Left ventricle myocardium superior (tissue), 1 donor: Measurements from ENCODE around the gene SSH2. TPM values are rescaled to one million over a fixed set of nuclear protein-coding genes. Genes with fewer than 3 reads are reported as not detected.
"Not testable (repeated sequence)": the region's sequence is repeated elsewhere in the genome, so short reads cannot be mapped to it uniquely, and the experiment has no call there.

Experiments
- ATAC-seq: fragments of 200-7000 bp; cut with Tn5 transposase; one replicate; pipeline ENCODE4 v1.9.1; 2020; ENCODE audit warnings: mild to moderate bottlenecking, moderate library complexity
- DNase-seq: peaks from one replicate; pipeline ENCODE4 v3.0.0-alpha.2; 2020
- intact Hi-C: fragments of 100-400 bp; cut with micrococcal nuclease; formaldehyde crosslinking; loops from one replicate; pipeline ENCODE4 v1.11.0; 2022
- total RNA-seq: library from RNA; stranded (reverse); fragmentation: NEBNext Ultra II Directional; extraction: Animal tissue kit (Norgen Biotek cat#: 25700); gene quantifications from one replicate; pipeline ENCODE4 v1.2.1, GENCODE V29; 2021
- donor health status: DM: no; HTN: yes; CAD: no; lungs with severe emphysema.

SSH2 gene
- total RNA-seq, 1 donor from 2014 or later: 36.8 TPM

DNA sequence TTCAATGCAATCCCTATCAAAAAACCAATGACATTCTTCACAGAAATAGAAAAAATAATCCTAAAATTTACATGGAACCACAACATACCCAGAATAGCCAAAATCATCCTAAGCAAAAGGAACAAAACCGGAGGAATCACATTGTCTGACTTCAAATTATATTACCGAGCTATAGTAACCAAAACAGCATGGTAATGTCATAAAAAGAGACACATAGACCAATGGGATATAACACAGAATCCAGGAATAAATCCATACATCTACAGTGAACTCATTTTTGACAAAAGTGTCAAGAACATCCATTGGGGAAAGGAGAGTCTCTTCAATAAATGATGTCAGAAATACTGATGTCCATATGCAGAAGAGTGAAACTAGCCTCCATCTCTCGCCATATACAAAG, 201.5 kb downstream of the SSH2 start:
- intact Hi-C loops: no loop called here
- ATAC-seq (no peak), DNase-seq (no peak)

DNA sequence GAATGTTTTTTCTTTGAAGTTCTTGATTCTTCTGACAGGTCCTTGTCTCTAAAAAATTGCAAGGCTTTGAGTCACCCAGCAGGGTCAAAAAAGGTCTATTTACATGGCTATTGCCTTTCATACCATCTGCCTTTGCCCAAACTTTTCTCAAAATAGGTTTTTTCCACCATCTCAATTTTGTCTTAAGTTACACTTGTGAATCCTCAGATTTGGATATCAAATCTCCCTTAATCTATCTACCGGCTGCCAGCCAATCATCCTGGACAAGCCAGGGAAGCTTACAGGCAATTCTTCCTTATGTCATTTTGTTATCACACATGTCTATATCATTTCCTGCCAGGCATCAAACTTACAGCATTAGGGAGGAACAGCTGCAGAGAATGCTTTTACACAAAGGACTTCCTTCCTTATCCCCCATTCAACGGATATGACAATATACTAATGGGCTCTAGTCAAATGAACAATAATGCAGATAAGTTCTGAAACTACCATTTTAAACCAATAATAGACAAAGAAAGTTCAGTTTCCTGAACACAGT, 203.2 kb downstream of the SSH2 start:
- intact Hi-C loops: no loop called here
- no peak for DNase-seq
- ATAC-seq: peak; percentile 8

DNA sequence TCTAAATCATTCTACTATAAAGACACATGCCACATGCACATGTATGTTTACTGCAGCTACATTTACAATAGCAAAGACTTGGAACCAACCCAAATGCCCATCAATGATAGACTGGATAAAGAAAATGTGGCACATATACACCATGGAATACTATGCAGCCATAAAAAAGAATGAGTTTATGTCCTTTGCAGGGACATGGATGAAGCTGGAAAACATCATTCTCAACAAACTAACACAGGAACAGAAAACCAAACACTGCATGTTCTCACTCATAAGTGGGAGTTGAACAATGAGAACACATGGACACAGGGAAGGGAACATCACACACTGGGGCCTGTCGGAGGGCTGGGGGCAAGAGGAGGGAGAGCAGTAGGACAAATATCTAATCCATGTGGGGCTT, 204.6 kb downstream of the SSH2 start:
- ATAC-seq, intact Hi-C loops: not testable (repeated sequence)

DNA sequence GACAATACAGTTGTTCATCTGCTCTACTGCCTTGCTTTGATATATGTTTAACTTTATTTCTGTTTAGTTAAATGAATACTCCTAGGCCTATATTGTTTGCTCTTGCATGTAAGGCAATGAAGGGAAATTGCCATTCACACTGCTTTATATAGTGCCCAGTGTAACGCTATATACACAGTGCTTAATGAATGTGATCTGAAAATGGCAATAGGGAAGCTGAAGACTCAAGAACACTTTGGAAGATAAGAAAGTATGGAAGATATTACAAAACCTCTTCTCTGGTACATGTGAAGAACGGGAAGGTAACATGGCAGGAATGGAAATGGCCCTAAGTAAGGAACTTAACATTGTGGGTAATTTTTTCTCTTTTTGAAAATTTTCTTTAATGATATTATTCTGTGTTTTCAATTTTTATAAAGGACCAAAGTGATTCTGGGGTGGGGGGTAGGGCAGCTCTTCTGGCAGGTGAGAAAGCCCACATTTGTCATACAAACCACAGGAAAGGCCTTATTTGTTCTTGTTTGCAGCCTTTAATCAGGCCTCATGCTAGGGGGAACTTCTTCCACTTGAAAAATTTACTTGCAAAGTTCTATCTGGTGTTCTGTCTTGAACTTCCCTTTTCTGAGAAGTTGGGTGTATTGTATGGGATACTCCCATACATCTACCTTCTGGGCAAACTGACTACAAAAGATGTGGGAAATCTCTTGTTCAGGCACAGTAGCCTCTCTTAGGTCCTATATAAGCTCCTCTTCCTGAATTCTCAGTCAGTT, 206.6 kb downstream of the SSH2 start:
- no peak for DNase-seq
- intact Hi-C loops: no loop called here
- ATAC-seq: peak; percentile 4

More for the DNA sequence above, 204.6 kb downstream of the SSH2 start:
- DNase-seq: not testable (repeated sequence)

DNA sequence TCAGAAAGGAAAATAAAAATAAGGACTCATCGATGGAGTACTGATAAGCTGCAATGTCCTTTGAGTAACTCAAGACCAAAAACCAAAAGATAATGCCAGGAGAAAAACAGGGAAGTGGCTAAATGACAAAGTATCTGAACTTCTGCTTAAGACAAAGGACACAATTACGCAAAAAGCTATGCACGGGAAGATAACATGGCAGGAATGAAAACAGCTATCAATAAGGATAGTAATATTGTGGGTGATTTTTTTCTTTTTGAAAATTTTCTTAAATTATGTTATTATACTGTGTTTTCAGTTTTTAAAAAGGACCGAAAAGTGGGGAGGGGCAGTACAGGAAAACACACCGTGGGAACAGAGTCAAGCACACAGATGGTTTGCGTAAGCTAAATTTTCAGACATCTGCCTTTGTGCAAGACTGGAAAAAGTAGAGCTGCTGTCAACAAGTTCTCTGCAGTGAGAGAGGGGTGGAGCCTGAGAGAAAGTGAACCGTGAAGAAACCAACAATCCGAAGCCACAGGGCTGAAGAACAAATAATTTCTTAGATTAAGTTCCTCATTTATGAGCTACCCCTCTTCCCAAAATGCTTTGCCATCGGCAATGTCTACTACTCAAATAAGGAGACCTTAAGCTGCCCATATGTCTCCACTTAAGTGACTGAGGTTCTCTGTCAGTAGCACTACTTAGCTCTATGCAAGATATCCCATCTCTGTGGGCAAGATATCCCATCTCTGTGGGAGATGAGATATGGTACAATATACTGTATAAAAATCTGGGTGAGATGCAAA, 207.4 kb downstream of the SSH2 start:
- intact Hi-C loops: no loop called here
- ATAC-seq (peak; percentile 92), DNase-seq (no peak)

DNA sequence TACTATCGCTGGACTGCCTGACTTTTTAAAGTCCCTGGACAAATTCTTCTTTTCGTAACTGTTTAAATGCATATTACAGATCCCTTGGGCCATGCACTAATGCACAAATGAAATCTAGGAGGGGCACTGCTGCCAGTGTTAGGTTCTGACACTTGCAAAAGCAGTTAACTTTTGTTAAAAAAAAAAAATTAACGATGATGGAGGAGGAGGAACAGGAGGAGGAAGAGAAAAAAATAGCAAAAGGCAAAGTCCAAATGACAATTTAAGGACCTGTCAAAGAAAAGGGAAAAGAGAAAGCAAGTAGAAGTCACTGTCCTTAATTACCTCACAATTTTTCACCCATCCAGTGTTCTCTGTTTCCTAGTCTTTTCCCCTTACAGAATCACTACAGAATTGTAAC, 209.5 kb downstream of the SSH2 start:
- no peak for ATAC-seq
- intact Hi-C loops: no loop called here
- no peak for DNase-seq

DNA sequence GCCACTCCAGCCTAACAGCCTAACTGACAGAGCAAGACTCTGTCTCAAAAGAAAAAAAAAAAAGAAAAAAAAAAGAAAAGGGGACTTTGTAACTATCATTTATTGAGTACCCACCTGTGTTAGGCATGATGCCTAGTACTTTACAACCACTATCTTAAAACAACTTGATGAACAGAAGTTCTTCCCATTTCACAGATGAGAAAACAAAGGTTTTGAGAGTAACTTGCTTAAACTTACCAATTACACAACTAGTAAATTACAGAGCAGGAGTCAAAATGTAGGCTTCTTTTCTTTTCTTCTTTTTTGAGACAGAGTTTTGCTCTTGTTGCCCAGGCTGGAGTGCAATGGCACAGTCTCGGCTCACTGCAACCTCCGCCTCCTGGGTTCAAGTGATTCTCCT, 210.6 kb downstream of the SSH2 start:
- intact Hi-C loops: no loop called here
- no peak for DNase-seq
- no peak for ATAC-seq

DNA sequence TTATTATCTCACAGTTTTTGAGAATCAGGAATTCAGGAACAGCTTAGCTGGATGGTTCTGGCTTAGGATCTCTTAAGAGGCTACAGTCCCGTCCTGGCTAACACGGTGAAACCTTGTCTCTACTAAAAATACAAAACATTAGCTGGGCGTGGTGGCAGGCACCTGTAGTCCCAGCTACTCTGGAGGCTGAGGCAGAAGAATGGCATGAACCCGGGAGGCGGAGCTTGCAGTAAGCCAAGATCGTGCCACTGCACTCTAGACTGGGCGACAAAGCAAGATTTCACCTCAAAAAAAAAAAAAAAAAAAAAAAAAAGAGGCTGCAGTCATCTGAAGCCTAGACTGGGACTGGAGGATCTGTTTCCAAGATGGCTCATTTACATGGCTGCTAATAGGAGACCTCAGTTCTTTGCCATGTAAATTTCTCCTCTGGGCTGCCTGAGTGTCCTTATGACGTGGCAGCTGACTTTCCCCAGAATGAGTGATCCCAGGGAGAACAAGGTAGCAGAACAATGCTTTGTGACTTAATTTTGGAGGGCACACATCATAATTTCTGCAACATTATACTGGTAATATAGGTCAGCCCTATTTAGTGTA, 211.5 kb downstream of the SSH2 start:
- intact Hi-C loops: no loop called here
- no peak for DNase-seq
- ATAC-seq: no peak

DNA sequence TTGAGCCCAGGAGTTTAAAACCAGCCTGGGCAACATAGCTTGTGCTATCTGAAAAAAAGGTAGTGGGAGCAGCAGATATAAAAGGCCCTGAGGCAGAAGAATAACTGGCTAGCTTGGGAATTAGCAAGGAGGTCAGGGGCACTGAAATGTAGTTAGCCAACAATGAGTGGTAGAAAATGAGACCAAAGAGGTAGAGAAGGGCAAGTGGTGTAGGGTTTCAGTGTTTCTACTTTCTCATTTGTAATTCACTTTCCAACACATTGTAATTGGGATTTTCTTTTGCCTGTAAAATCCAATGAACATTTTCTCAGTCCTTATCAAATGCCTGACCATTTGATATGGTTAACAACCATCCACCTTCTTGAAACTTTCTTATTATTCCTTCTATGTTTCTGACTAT, 212.2 kb downstream of the SSH2 start:
- intact Hi-C loops: no loop called here
- no peak for ATAC-seq
- DNase-seq: no peak

DNA sequence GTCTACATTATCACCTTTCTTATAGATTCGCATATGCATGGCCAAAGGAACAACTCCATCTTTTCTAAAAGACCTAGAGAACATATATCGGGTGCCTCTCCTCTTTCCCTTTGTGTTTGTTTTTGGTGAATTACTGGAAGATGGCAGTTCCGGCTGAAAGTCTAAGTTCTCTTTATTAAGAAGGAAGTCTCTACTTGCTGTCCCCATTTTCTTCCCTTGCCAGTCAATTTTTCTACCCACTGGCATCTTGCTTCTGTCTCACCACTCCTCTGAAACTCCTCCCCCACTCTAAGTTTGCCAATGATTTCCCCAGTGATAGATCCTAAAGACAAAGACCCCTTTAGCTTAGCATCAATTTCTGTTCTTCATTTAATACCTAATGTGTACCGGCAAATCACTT, 213.5 kb downstream of the SSH2 start:
- DNase-seq: no peak
- intact Hi-C loops: no loop called here
- no peak for ATAC-seq

DNA sequence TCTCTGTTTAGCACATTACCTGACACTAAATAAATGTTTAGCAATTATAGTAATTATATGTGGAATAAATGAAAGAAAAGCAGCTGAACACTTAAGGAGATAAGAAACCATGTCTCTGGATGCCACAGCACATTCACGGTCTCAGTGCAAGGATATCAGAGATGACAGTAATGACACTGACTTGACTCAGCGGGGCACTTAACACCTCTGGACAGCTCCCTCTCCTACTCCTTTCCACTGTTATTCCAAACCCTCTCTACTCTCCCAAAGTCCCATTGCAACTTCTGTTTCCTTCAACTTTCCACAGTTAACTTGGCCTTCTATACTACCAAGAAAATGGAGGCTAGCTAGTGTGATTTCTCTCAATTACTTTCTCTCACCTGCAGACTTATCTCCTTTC, 214.3 kb downstream of the SSH2 start:
- DNase-seq: no peak
- ATAC-seq: no peak
- intact Hi-C loops: no loop called here

DNA sequence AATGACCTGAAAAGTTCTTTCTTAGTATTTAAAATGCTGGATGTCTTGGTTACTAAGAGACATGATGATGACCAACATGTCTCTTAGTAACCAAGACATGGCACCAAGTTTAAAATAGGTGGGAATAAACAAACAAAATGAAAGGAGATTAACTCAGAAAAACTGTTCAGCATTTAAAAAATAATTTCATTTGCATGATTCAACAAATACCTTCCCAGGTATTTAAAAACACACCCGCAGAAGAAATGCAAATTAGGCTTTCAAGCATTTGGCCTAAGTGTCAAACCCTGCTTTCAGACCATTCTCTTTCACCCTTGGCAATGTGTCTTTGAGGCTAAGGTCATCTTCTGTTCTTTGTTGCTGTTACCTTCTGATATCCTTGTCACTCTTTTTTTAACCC, 215.9 kb downstream of the SSH2 start:
- DNase-seq (no peak), ATAC-seq (no peak)
- intact Hi-C loops: no loop called here

DNA sequence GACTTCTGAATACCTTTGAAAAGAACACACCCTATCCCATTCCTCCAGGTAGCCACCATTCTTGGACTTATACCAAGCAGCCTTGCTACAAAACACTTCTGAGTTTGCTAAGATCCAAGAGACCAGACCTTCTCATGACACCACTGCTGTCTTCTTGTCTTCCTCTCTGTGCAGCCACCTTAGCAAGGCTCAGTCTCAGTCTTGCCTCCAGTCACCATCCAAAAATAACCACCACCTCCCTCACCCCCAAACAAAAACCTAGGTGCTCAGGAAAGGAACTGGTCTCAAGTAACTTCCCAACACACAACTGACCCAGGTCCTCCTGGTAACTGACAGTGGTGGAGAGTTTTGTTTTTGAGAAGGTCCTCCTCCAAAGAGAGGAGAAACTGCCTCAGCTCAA, 216.4 kb downstream of the SSH2 start:
- no peak for DNase-seq
- ATAC-seq: no peak
- intact Hi-C loops: no loop called here

DNA sequence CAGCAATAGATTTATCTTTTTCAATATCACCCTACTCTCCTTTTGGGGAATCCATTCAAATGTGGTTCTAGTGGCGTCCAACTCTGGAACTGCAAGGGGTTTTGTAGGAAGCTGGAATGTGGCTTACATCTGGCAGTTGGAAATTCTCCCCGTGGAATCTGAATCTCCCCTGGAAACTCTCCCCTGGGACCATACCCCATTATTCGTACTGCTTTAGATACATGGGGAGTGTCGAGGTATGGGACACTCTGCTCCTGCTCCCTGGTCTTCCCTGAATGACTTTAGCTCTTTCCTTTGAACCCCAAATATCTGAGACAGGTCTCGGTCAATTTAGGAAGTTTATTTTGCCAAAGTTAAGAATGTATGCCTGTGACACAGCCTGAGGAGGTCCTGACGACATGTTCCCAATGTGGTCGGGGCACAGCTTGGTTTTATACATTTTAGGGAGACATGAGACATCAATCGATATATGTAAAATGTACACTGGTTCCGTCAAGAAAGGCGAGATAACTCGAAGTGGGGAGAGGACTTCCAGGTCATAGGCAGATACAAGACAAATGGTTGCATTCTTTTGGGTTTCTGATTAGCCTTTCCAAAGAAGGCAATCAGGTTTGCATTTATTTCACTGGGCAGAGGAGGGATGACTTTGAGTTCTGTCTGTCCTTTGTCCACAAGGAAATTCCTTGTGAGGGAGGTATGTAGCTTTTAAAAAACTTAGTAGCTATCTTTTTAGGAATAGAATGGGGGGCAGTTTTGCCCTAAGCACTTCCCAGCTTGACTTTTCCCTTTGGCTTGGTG, 218.2 kb downstream of the SSH2 start:
- DNase-seq: no peak
- no peak for ATAC-seq
- intact Hi-C loops: no loop called here

DNA sequence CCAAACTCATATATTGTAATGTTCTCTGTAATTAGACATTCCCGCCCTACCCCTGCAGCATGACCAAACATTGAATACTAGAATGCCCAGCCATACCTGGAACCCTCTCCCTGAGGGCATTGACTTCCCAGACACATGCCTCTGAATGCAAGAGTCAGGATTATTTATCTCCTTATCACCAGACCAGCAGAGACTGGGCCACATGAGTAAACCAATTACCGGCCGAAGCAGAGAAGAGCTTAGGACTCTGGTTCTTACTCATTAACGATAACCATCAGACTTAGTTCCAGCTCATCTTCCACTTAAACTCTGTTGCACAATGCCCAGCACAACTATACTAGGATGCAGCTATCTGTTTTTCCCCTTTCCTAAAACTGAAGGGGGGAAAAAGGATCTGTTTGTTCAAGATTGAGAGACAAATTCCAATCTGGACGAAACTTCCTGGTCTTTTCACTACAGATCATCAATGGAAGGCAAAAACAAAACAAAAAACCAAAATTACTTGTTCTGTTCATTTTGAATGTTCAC, 219.1 kb downstream of the SSH2 start:
- no peak for DNase-seq
- intact Hi-C loops: no loop called here
- no peak for ATAC-seq

DNA sequence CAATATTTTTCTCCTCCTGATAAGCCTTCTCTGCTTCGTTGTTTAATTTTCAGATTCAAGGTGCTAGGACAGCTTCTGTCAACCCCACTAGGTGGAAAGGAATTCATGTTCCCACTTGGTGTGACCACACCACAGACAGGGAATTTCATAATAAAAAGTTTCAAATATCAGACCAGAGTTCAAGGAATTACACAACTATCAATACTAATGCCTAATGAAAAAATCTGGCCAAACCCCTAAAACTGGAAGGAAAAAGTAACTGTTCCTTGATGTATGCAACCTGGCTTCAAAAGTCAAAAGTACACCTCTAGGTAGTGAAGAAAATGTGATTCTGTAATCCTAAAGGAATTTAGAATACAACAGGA, 219.5 kb downstream of the SSH2 start:
- ATAC-seq (no peak), DNase-seq (no peak)
- intact Hi-C loops: no loop called here

DNA sequence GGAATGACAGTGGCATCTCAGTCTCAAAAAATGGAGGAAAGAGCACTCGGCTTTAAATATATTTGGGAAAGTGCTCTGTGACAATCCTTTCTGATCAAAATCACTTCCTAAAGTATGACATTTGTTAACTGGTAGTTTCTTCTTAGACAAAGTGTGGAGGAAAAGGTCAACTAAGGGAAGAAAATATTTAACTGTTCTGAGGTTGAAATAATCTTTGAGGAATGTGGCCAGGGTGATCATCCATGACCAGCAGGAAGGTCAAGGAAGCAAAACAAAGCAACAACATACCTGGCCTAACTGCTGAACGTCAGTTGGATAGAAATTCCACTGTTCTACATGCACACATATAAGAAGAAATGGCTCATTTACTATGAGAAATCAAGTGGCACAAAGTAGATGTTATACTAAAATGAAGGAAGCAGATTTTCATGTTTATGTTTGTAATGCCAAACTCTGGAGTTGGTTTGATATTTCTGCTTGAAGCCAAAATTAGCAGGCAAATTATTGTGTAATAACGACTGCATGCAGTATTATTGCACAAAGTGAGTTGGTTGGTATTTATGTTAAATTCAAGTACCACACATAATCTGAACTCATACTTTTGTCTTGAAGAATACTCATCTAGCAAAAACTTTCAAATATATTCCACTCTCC, 220.0 kb downstream of the SSH2 start:
- DNase-seq (no peak), ATAC-seq (no peak)
- intact Hi-C loops: no loop called here

DNA sequence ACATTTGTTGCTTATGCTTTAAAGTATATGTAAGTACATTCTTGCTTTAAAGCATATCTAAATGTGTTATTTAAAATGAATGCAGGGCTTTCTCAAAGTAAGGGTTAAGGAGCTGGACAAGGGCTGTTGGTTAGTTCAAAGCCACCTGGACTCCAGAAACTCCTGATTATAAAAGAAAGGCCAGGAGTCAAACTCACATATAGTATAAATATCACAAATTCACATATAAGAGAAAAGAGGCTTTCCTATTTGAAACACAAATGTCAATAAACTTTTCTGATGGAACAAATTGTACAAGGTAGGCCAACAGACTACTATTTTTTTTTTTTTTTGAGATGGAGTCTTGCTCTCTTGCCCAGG, 222.8 kb downstream of the SSH2 start:
- ATAC-seq (no peak), DNase-seq (no peak)
- intact Hi-C loops: no loop called here

DNA sequence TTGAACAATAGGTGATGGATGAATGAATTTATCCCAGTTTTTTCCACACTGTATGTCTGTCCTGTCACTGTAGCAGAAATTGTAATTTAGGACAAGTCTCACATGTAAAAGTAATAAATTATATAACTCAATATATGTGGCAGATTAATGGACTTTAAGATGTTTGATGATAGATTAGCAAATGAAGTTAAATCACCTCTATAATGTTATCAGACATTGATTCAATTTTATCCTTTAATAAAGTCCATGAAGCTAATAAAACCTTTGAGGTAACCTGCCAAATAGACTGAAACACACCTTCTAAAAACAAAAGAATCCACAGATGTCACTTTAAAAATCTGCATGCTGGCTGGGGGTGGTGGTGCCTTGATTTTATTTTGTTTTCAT, 224.0 kb downstream of the SSH2 start:
- no peak for ATAC-seq

More for the DNA sequence above, 224.0 kb downstream of the SSH2 start:
- intact Hi-C loops: no loop called here
- DNase-seq: no peak
